Stimulated activated CD8-positive, alpha-beta memory T cell treated with anti-CD3 and anti-CD28 coated beads, Interleukin-7, amount 100 ng/mL, for 24 hours (primary cell): ENCODE measurements around the gene AGMO.

Experiments
- DNase-seq: peaks from one replicate; pipeline ENCODE4 v3.0.0-alpha.2; 2020; ENCODE audit warnings: low read depth

AGMO gene

DNA sequence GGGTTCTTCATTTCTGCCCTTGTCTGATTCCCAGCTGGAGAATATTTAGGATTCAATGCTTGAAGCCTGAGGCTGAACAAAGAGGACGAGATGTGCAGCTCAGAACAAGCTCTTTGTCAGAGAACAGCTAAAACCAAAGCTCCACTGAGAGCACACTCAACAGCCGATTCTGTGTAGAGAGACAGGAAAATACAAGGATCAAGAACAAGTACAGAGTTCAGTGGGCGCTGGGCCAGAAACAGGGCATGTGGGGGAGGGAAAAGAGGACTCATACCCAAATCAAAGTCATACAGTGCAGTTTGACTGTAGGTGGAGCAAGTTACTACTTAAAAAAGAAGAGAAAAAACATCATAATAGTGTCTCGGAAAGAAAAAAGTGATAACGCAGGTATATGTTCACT lies at the start of gene AGMO:
Gene AGMO (minus strand): TSS at position 181 of the 400 bp plus-strand sequence.
- DNase-seq = no peak

DNA sequence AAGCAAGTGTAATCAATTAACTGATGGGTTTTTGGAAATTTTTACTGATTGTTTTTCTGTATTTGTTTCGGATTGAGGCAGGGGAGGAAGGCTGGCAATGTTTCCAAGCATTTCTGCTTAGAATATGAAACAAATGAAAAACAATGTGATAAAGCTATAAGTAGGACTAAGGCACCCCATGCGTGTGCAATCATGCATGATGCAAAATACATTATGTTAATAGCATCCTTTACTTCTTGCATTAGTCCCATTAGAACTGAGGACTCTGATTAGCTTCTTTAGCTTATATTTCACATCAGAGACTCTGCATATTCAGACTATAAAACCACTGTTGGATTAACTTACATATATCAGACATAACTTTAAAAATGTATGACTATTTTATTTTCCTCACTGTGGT lies 48.7 kb upstream of the AGMO start:
- DNase-seq = no peak

DNA sequence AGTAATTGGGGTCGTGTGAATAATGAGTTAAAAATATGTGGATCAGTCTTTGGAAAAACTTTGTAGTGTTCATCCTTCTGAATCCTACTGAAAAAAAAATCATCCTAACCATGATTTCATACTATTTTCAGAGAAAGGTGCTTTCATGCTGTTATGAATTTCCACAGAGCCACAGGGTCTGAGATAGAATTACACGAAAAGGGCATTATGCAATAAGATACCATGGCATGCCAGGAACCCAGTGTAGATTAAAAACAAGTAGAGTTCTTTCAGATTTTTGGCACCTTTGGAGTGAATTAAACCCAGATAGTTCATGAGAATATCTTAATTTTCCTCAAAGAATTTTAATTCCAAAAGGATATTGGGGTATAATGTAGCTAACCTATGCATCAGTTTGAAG lies 47.5 kb upstream of the AGMO start:
- no peak for DNase-seq

DNA sequence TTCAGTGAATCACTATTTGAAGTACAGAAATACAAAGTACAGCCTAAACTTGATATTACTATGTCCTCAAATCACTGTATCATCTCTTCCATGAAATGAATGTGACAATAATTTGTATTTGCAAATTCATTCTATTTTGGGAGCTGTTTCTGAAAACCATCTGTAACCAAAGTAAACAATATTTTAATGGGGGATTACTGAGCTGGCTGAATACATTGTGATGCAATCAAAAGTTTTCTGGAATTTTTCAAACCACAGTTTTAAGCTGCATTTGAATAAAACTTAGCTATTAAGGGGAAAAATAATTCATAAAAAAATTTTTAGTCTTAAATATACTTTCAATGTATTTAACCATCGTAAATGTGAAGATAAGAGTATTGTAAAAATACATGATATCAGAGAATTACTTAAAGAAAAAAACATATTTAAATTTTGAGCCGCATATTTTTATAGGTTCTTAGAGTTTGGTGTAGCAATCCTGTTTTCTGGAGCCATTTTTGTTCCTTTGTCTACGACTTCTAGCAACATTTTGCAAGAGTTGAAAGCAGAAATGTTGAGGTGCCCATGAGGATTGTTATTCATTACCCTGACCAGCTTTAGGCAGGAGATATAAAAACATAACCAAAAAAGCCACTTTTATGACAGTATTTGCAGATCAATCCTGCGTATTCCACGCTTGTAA lies 45.9 kb upstream of the AGMO start:
- DNase-seq = no peak

DNA sequence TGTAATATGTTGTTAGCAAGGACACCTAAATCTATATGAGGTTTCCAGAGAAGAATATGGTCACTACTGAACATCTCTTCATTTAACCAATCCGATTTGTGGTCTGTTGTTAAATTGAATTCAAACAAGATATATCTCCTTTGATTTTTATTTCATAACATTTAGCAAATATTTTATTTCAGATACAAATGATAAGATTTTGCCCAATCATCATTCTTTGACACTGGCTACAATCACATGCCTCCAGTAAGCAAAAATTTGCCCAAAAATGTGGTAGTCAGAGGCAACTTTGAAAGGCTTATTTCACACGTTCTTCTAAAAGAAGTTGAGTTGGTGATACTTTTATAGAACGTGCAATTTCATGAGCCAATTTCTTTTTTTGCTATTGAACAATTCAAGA lies 44.7 kb upstream of the AGMO start:
- no peak for DNase-seq

DNA sequence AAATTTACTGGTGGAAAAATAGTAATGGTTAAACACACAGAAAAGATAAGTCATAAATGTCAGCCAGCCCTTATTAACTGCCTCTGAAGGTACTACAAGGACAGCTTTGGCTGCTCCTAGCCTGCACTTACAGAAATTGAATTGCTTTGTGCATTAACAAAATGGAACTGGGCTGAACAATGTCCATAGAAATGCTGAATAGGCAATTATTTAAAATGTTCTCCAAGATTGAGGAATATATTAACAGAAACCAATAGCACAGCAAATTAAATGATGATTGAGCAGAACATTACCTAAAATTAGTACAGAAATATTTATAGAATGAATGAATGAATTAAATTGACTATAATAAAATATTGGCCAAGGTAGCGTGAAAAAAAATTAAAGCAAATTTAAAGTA lies 42.4 kb upstream of the AGMO start:
- DNase-seq = no peak

DNA sequence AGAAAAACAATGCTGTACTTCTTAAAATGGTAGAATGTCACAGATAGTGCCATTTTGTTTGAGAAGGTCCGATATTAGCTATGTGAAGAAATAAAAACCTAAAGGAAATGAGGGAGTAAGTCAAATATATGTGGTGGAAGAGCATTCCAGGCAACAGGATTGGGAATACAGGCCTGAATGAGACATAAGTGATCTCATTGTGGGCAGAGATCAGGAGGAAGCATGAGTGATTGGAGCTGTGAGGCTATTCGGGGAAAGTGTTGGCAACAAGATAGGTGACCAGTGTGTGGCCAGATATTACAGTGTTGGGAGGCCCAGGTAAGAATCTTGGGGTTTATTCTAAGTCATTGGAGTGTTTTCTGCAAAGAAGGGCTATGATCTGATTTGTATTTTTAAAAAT lies 41.3 kb upstream of the AGMO start:
- DNase-seq = no peak

DNA sequence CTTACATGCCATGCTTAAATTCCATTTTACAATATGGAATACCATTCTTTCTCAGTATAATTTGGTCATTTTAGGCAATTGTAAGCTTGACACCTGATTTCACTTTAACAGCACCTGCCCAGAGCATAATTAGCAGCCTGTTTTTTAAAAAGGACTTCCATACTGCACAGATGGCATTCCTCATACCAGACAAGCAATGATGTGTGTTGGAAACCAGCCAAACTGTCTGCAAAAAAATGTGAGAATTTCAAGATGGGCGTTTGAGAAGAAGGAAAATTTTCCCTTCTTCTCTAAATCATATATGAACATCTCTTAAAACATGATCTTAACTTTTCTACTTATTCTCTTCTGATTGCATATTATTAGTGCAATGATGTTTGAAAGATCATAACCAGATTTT lies 40.4 kb upstream of the AGMO start:
- DNase-seq = no peak

DNA sequence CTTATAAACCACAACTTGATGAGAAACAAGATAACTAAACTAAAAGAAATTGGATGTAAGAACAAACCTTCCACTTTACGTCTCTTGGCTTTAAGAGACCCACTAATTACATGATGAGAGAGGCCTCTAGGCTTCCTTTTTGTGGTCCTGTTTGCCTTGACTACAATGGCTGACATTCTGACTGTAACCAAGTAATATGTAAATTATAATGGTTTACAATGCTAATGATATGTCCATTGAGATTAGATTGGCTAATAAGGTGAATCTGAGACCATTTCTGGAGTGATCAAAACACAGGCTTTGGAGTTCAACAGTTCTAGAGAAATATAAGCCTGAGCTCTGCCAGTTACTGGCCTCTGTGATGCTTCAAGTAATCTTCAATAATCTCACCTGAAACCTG lies 39.4 kb upstream of the AGMO start:
- no peak for DNase-seq

DNA sequence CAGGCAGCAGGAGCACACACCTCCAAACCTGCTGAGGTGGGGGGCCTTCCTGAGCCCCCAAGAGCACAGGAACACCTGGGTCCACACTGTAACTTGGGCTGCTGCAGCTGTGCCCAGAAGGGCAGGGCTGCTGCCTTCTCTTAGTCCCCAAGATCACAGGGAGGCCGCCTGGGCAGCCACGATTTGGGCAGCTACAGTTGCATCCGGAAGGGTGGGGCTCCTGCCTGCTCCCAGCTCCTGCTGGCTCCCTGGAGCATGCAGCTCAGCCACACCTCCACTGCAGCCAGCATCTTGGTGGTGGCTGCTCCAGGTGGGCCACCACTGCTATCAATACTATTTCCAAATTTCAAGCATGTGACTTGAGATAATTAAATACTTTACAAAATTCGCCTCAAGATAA lies 38.5 kb upstream of the AGMO start:
- DNase-seq = no peak

DNA sequence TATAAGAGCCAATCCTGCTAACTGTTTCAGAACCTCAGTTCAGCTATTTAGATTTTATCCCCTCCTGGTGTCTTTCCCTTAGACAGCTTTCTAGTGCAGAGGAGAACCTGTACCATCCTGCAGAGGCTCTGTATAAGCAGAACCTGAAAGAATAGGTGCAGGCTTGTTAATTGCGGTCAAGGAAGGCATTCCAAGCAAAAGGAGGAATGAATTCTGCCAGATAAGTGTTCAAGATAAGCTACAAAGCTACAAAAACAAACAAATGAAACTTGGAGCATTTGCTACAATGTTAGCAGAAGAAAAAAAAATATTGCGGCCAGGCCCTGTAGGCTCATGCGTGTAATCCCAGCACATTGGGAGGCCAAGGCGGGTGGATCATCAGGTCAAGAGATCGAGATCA lies 32.6 kb upstream of the AGMO start:
- DNase-seq = no peak

DNA sequence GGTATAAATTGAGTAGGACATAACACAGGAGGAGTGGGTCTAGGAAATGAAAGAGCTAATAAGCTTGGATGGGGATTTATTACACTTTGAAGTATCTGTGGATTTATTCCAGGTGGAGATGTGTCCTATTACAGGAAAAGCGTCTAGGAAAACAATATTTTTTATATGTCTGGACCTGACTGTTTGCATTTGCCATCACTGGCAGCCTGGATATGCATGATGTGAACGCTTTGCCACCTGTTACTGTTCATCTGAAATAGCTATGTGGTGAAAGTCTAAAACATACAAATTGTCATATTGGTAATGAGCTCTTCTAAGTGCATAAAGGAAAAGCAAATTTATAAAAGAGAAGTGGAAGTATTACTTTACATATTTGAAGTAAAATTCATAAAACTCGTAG lies 31.6 kb upstream of the AGMO start:
- DNase-seq = no peak

DNA sequence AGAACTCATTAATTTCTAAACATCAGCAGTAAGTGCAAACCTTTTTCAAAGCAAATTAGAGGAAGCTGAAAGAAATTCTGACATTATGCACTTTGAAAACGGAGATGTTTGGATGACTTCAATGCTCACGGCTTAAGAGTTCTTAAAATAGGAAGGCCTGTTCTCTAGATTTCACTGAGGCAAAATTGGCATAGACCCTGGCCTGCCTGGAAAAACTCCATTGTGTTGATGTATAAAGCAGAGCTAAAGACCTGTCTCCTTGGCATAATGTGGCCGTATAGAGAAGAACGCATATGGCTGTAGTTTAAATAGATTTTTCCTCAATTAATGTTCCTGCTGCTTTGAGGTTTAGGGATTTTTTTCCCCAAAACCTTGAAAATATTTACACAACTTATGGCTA lies 24.5 kb upstream of the AGMO start:
- no peak for DNase-seq

DNA sequence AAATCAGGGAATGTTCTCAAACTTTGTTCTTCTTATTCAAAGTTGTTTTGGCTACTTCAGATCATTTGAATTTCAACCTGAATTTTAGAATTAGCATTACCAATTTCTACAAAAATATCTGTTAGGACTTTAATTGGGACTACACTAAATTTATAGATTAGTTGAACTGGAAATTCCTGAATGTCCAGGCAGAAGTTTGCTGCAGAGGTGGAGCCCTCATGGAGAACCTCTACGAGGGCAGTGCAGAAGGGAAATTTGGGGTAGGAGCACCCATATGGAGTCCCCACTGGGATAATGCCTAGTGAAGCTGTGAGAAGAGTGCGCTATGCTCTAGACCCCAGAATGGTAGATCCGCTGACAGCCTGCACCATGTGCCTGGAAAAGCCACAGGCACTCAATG lies 22.8 kb upstream of the AGMO start:
- no peak for DNase-seq

DNA sequence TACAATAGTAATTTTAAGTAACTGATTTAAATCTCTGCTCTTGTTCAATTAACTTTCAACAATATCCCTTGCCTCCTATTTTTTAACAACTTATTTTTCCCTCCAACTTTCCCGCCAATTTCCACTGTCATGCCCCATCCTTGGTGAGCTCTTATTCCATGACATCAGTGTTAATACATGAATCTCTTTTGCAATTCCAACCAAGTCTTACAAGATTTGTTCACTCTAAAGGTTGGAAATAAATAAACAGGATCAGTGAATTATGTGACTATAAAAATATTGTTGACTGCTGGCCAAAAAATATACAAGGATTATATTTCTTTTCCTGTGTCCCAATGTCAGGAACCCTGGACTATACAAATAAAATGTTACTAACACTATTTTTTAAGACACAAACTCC lies 21.0 kb upstream of the AGMO start:
- DNase-seq = no peak

DNA sequence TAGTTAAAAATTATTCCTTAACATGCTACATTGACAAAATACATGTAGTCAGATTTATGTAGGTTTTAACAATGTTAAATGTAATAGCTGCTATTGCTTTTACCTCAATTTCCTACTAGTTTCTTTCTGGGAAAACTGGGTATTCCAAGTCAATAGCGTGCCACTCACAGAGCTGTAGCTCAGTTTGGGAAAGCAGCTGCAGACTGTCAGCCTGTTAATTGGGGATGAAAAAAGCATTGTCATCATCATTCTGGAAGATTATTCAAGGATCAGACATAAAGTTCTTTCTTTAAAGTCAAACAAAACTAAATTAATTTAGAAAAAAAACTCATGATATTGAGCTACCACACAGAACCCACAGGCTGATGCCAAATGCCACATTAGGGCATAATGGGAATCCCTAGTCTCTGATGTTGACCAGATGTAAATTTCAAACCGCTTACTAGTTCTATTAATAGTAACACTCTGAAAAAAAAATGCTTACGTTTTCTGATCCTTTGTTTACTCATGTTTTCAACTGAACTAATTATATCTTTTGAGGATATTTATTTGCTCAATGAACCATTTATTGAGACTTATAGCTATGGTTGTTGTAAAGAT lies 19.6 kb upstream of the AGMO start:
- DNase-seq = no peak

DNA sequence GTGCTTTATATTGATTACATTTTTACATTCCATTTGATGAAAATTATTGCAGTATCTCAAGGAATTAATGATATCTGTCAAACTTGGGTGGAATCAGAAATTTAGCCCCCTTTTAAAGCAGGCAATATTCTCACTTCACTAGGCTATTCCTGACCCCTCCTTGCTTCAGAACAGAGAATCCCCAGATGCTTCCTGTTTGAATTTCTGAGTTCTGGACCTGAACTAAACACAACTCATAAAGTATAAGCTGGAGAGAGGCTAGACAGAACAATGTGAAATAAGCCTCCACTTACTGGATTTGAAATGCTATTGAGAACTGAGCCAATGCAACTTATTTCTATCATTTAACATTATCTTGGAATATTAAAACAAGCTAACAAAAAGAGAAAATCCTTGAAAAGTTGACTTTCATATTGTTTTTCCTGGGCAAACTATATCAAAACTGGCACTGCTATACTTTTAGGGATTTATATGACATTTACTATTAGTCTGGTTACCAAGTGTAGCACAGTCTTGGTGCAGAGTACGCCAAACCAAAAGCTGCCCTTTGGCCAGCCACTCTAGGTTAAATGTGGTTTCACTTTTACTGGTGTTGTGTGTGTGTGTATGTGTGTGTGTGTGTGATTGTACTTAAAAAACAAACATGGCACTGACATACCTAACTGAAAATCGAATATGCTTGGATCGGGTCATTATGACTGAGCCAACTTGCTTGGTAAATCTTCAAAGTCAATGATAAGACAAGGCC lies 19.0 kb upstream of the AGMO start:
- DNase-seq = no peak

DNA sequence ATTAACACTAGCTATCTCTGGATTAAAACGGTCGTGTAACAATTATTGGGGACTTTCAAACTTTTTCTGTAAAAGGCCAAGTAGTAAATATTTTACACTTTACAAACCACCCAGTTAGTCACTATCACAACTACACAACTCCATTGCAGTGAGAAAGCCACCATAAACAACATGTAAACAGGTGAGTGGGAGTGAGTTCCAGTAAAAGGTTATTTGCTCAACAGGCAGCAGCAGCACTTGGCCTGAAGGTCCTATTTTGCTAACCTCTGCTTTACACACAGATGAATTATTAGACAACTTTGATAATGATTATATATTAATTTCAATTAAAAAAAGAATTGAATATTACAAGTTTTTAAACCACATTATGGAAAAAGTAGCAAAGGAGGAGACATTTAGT lies 15.8 kb upstream of the AGMO start:
- DNase-seq = no peak

DNA sequence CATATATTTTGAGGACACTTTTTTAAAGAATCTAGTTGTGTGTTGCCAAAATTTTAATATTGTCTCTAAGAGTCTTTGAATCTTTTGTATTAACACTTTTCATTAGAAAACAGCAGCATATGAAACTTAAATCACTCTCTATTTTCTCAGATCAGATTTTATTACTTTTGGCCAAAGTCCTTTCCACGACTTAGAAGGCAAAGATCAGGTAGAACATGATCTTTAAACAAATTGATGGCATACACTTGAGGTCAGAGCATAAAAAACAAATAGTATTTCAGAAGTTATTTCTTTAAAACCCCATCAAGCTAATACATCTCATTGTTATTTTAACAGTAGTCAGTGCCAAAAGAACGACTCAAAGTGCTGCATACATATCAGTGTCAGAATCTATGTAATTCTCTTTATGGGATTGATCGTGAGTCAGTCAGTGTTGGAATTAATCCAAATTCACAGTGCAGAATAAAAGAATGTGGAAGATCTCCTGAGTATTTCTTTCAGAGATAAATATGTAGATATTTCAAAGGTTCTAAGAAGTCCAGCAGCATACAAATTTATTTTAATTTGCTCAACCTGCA lies 9.6 kb upstream of the AGMO start:
- DNase-seq = no peak

DNA sequence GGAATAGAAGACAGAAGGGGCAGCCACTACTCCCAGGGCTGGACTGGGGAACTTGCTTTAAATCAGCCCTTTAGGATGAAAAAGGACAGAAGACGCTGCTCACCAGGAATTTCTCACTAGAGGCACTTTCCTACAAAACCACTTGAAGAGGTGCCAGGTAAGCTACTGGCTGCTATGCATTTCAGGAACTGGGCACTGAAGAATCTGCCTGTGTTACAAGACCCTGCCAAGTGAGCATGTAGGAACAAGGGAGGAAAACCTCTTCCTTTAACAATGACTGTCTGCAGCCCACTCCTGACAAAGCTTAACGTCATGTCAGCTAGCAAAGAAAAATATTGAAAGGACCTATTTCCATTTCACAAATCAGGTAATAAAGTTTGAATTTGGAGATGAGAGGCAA lies 5.8 kb upstream of the AGMO start:
- DNase-seq = no peak

DNA sequence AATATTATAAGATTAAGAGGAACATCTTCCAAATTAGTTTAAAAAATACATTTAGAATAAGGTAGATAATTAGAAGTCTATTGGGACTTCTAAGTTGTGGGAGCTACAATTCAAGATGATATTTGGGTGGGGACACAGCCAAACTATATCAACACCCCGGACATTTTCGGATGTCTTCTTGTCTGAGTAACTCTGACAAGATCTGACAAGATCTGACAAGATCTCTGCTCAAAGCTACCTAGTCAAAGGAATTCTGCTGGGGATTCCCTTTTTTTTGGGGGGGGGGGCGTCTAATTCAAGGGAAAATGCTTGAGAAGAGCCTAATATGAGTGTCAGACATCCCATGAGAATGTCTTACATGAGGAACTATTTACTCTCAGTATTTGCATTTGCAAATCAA lies 5.2 kb upstream of the AGMO start:
- DNase-seq = no peak

DNA sequence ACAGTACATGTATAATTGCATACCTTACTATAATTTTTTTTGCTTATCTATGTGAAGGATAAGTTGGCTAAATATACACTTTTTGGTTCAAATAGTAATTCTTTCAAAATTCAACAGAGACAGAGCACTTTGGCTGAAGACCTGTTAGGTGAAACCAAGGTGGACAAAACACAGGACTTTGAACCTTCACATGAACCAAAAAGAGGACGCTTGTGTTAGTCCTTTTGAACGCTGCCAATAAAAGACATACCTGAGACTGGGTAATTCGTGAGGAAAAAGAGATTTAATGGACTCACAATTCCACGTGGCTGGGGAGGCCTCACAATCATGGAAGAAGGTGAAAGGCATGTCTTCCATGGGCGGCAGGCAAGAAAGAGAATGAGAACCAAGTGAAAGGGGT lies 4.7 kb upstream of the AGMO start:
- no peak for DNase-seq

DNA sequence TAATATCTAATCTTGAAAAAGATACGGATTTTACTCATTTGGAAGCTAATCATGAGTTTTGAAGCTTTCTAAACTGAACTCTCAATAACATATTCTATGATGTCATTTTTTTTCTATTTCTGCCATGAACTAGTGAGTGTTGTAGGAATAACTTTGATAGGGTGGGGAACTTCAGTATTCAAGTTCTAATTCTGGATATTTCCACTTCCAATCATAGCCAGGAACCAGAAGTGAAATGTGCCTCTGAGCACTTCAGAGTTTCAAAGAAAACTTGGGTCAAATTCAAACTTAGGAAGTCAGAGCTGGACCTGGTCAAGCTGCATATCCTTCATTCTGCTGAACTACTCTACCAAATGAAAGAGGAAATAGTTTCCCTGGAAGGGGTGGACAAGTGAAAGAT lies 847 bp downstream of the AGMO start:
- DNase-seq = no peak
